Large intestine (tissue), 3 donors: ENCODE results near the gene INSC. TPM values are rescaled to one million over a fixed set of nuclear protein-coding genes. Genes with fewer than 3 reads are reported as not detected.

Source experiments
- DNase-seq, 2 donors: peaks; one replicate each; pipeline versions ENCODE4 v3.0.0 to v3.0.0-alpha.2; 2013
- H3K27ac ChIP-seq: one replicate; pipeline ENCODE4 v1.5.1; 2013; ENCODE audit warnings: low read length
- H3K27me3 ChIP-seq: 2 replicates; pipeline ENCODE4 v1.6.1; 2013; ENCODE audit warnings: low read length; ENCODE audit not compliant: control insufficient read depth, insufficient read depth
- H3K36me3 ChIP-seq: 2 replicates; pipeline ENCODE4 v1.6.1; 2013; ENCODE audit warnings: low read length; ENCODE audit not compliant: control insufficient read depth, insufficient read depth
- H3K4me1 ChIP-seq: one replicate; pipeline ENCODE4 v1.6.1; 2013; ENCODE audit warnings: low read length; ENCODE audit not compliant: control insufficient read depth, insufficient read depth
- H3K4me3 ChIP-seq: one replicate; pipeline ENCODE4 v1.5.1; 2013; ENCODE audit warnings: low read length
- H3K9me3 ChIP-seq: one replicate; pipeline ENCODE4 v1.6.1; 2013; ENCODE audit warnings: mild to moderate bottlenecking, low read depth, low read length, moderate library complexity; ENCODE audit not compliant: control insufficient read depth
- WGBS: methylation state at CpG from one replicate; pipeline ENCODE4 v1.1.5; 2013; ENCODE audit warnings: low lambda C conversion rate; ENCODE audit not compliant: insufficient coverage; 5-methylcytosine and 5-hydroxymethylcytosine counted together
- polyA plus RNA-seq: library from polyadenylated mRNA; unstranded; fragments of 120-200 nt; gene quantifications from one replicate; pipeline ENCODE4 v1.2.1, GENCODE V29; 2013

INSC gene
- polyA plus RNA-seq, 1 donor = 7.2 TPM

- Histone ChIP-seq H3K9me3 (no peaks in the 10 kb centered on the region), H3K4me1 (no peaks in the 10 kb centered on the region), H3K27ac (no peak overlapping the region), H3K4me3 (no peak overlapping the region), H3K27me3 (no peaks in the 10 kb centered on the region), H3K36me3 (no peaks in the 10 kb centered on the region)
- no peak for DNase-seq
These were observed 48.4 kb downstream of the INSC start for GRCh38 chr11:15163136-15163535.

- Histone ChIP-seq H3K36me3 (no peaks in the 10 kb centered on the region), H3K27me3 (no peaks in the 10 kb centered on the region), H3K4me3 (no peak overlapping the region), H3K27ac (no peak overlapping the region), H3K9me3 (no peaks in the 10 kb centered on the region), H3K4me1 (no peaks in the 10 kb centered on the region)
- no peak for DNase-seq
These were observed 51.5 kb downstream of the INSC start for GRCh38 chr11:15166204-15166603.

- no peak for DNase-seq
- whole genome bisulfite sequencing = no CpG with 5 or more reads among the region's 4 CpGs
- no peak overlapping the region for H3K27ac ChIP-seq
These were observed 55.3 kb downstream of the INSC start for GRCh38 chr11:15169815-15170551.

DNA sequence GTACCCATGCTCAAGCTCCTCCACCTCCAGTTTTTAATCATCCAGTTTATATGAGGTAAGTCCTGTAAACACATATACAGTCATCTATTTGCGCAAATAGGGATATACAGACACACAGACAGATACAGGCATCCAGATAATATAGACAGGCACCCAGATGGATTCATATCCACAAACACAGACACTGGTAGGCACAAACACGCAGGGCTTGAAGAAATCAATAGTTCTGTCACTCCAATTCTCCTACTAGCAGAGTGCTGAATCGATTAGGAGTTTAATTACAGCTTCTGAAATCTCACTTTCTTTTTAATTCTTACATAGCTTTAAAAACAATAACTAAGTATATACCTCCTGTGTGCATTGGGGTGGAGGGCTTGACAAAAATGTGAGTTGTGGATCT lies 56.0 kb downstream of the INSC start:
- H3K36me3 ChIP-seq = no peaks in the 10 kb centered on the region
- H3K27me3 ChIP-seq = peaks cover 3% of the 10 kb centered on the region
- no peak for DNase-seq
- no CpG with 5 or more reads among the region's 3 CpGs for WGBS
- H3K9me3 ChIP-seq = no peaks in the 10 kb centered on the region
- H3K4me3 ChIP-seq = no peak overlapping the region
- H3K27ac ChIP-seq = no peak overlapping the region
- H3K4me1 ChIP-seq = no peaks in the 10 kb centered on the region

More at GRCh38 chr11:15169815-15170551, 55.3 kb downstream of the INSC start:
- H3K36me3 ChIP-seq = no peaks in the 10 kb centered on the region
- no peaks in the 10 kb centered on the region for H3K9me3 ChIP-seq
- H3K4me1 ChIP-seq = no peaks in the 10 kb centered on the region
- peaks cover 3% of the 10 kb centered on the region for H3K27me3 ChIP-seq
- H3K4me3 ChIP-seq = no peak overlapping the region

- no peak overlapping the region for H3K27ac ChIP-seq
- no peak for DNase-seq
- no peak overlapping the region for H3K4me3 ChIP-seq
- peaks cover 3% of the 10 kb centered on the region for H3K27me3 ChIP-seq
- H3K4me1 ChIP-seq = no peaks in the 10 kb centered on the region
- no CpG with 5 or more reads among the region's 3 CpGs for WGBS
- no peaks in the 10 kb centered on the region for H3K36me3 ChIP-seq
- H3K9me3 ChIP-seq = no peaks in the 10 kb centered on the region
These were observed 57.2 kb downstream of the INSC start for GRCh38 chr11:15171956-15172355.

DNA sequence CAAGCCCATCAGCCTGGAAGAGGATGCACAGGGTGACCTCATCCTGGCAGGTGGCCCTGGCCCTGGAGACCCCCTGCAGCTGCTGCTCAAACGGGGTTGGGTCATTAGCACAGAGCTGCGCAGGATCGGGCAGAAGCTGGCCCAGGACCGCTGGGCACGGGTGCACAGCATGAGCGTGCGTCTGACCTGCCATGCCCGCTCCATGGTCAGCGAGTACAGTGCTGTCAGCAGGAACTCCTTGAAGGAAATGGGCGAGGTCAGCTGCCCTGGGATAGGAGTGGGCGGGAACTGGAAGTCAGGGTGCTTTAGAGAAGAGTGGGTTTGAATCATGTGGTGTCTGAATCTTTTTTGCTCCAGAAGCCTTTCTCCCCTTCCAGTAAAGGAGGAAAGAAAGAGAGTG lies 61.1 kb downstream of the INSC start:
- H3K4me1 ChIP-seq = no peaks in the 10 kb centered on the region
- WGBS = no CpG with 5 or more reads among the region's 11 CpGs
- no peak for DNase-seq
- no peak overlapping the region for H3K27ac ChIP-seq
- H3K36me3 ChIP-seq = no peaks in the 10 kb centered on the region
- peaks cover 3% of the 10 kb centered on the region for H3K27me3 ChIP-seq
- no peaks in the 10 kb centered on the region for H3K9me3 ChIP-seq
- no peak overlapping the region for H3K4me3 ChIP-seq

- Histone ChIP-seq H3K27ac (no peak overlapping the region), H3K4me3 (no peak overlapping the region), H3K36me3 (no peaks in the 10 kb centered on the region), H3K27me3 (peaks cover 3% of the 10 kb centered on the region), H3K4me1 (no peaks in the 10 kb centered on the region), H3K9me3 (no peaks in the 10 kb centered on the region)
- DNase-seq = no peak
- WGBS = 81% methylated on average over 3 of the region's 5 CpGs
These were observed 62.0 kb downstream of the INSC start for GRCh38 chr11:15176646-15177163.

- peaks cover 3% of the 10 kb centered on the region for H3K27me3 ChIP-seq
- no peak overlapping the region for H3K27ac ChIP-seq
- no peaks in the 10 kb centered on the region for H3K4me1 ChIP-seq
- no peak overlapping the region for H3K4me3 ChIP-seq
- no peak for DNase-seq
- no CpG with 5 or more reads among the region's 2 CpGs for WGBS
- H3K36me3 ChIP-seq = no peaks in the 10 kb centered on the region
- no peaks in the 10 kb centered on the region for H3K9me3 ChIP-seq
These were observed 62.8 kb downstream of the INSC start for GRCh38 chr11:15177491-15177890.

- H3K9me3 ChIP-seq = no peaks in the 10 kb centered on the region
- H3K4me1 ChIP-seq = no peaks in the 10 kb centered on the region
- no peak overlapping the region for H3K27ac ChIP-seq
- H3K4me3 ChIP-seq = no peak overlapping the region
- WGBS = no CpG with 5 or more reads among the region's 3 CpGs
- H3K36me3 ChIP-seq = no peaks in the 10 kb centered on the region
- DNase-seq = no peak
- peaks cover 3% of the 10 kb centered on the region for H3K27me3 ChIP-seq
These were observed 63.5 kb downstream of the INSC start for GRCh38 chr11:15178214-15178613.

DNA sequence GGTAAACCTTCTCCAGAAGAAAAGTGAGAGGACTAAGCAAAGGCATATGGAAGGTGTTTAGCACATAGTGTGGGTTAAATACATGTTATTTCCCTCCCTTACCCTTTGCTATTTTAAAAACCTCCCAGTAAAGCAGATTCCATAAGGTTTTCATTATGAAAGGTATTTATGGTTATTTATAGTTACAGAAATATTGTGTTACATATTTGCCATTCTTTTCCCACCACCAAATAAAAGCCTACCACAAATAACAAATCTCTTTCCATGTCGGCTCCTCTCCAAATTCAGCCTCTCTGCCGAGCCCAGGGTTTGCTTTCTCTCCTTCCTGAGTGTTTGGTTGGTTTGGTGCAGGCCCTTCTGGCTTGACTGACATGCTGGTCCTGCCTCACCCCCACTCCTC lies 64.4 kb downstream of the INSC start:
- H3K27ac ChIP-seq = no peak overlapping the region

DNA sequence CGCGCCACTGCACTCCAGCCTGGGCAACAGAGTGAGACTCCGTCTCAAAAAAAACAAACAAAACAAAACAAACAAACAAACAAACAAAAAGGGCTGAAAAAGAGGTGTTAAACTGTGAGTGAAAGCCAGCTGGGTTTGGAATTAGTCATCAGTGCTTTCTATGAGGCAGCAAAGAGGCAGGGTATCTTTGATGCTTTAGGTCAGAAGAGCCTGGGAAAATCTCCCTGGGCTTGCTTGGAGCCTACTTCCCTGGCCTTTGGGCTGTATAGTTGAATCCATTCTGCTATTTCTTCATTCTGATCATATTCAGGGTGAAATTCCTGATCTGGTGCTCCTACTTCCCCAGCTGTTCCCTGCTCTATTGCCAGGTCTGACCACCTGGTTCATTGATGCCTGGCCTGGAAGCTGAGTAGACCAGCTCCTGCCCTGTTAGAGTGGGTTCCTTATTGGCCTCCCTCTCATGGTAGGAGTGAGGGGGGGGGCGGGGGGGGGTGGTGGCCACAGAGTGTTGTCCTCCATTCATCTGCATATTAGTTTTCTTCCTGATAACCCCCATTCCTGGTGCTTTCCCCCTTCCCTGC lies 65.6 kb downstream of the INSC start:
- Histone ChIP-seq H3K4me3 (no peak overlapping the region), H3K36me3 (no peaks in the 10 kb centered on the region), H3K27me3 (no peaks in the 10 kb centered on the region), H3K27ac (no peak overlapping the region), H3K4me1 (no peaks in the 10 kb centered on the region), H3K9me3 (no peaks in the 10 kb centered on the region)
- no peak for DNase-seq
- WGBS = no CpG with 5 or more reads among the region's 4 CpGs

More for the DNA sequence above, 64.4 kb downstream of the INSC start:
- DNase-seq = no peak
- no CpG with 5 or more reads among the region's 2 CpGs for WGBS
- no peak overlapping the region for H3K4me3 ChIP-seq
- no peaks in the 10 kb centered on the region for H3K36me3 ChIP-seq
- H3K27me3 ChIP-seq = no peaks in the 10 kb centered on the region
- no peaks in the 10 kb centered on the region for H3K4me1 ChIP-seq
- no peaks in the 10 kb centered on the region for H3K9me3 ChIP-seq
